HG02571 (cell line): ENCODE data around the gene TUNAR.
"Not testable (repeated sequence)": the region's sequence is repeated elsewhere in the genome, so short reads cannot be mapped to it uniquely, and the experiment has no call there.

ENCODE experiments used
- ATAC-seq: cut with Tn5 transposase; IDR thresholded peaks from one replicate; pipeline ENCODE4 v1.9.1; 2021; ENCODE audit warnings: mild to moderate bottlenecking, moderate library complexity; ENCODE audit not compliant: unreplicated experiment

TUNAR gene

GRCh38 chr14:95968048-95968447 lies 91.4 kb downstream of the TUNAR start:
- not testable (repeated sequence) for ATAC-seq
